LNCaP clone FGC (cell line): ENCODE results near the gene PIM1.

Experiments
- DNase-seq: peaks from one replicate; pipeline ENCODE4 v3.0.0-alpha.2; 2011; ENCODE audit warnings: low read depth
- H3K4me3 ChIP-seq: 2 replicates; pipeline ENCODE4 v1.5.1; 2011; ENCODE audit warnings: mild to moderate bottlenecking, low read depth, low read length, control low read depth
- TF ChIP-seq, protein P1 (sequence below): IDR thresholded peaks from 2 replicates; pipeline ENCODE4 v1.5.1; 2012; ENCODE audit warnings: mild to moderate bottlenecking; ENCODE audit not compliant: control insufficient read depth, insufficient read depth; ENCODE audit errors: extremely low read depth

PIM1 gene

DNA sequence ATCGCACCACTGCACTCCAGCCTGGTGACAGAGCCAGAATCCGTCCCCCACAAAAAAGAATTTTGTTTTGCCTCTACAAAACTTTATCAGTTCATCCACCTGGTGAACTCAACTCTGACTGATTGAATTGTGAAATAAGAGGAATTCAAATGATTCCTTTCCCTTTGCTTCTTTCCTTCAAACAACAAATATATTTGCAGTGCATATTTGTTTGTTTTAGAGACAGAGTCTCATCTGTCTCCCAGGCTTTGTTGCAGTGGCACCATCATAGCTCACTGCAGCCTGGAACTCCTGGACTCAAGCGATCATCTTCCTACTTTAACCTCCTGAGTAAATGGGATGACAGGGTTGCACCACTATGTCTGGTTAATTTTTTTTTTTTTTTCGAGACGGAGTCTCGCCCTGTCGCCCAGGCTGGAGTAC is 23.2 kb upstream of the PIM1 start:
- no peak for DNase-seq
- TF ChIP-seq, protein P1, sequence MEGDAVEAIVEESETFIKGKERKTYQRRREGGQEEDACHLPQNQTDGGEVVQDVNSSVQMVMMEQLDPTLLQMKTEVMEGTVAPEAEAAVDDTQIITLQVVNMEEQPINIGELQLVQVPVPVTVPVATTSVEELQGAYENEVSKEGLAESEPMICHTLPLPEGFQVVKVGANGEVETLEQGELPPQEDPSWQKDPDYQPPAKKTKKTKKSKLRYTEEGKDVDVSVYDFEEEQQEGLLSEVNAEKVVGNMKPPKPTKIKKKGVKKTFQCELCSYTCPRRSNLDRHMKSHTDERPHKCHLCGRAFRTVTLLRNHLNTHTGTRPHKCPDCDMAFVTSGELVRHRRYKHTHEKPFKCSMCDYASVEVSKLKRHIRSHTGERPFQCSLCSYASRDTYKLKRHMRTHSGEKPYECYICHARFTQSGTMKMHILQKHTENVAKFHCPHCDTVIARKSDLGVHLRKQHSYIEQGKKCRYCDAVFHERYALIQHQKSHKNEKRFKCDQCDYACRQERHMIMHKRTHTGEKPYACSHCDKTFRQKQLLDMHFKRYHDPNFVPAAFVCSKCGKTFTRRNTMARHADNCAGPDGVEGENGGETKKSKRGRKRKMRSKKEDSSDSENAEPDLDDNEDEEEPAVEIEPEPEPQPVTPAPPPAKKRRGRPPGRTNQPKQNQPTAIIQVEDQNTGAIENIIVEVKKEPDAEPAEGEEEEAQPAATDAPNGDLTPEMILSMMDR: no peak
- H3K4me3 ChIP-seq: no peak overlapping the region

DNA sequence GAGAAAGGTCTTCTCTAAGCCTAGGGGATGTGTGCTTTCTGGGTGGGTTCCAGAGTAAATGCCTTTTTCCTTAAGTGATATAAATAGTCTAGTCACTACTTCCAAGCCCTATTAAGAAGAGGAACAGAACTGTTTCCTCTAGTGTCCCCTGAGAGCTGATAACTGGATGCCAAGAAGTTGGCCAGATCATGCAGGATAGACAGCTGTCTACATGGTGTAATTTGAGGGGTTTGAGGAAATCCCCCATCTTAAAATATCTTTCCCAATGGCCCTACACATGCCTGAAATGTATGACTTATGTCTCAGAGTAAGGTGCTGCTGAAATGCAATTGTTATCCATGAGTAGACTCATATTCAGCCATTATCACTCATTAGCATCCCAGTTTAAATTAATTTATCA is 20.2 kb upstream of the PIM1 start:
- no peak overlapping the region for H3K4me3 ChIP-seq
- TF ChIP-seq, protein P1: no peak
- no peak for DNase-seq

DNA sequence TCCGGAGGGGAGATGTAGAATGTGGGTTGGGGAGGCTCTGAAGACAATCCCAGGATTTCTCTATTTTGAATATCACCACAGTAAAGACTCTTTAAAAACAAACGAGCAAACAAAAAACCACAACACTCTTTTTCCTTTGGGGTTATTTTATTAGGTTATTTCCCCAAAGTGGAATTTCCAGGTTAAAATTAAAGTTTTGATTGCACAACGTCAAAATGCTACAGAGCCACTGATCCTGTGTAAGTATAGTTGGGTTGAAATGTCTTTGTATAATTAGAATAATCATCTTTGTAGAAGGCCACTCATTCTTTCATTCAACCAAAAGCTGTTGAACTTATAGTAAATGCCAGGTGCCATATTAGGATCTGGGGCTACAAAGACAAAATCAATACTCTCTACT is 19.6 kb upstream of the PIM1 start:
- TF ChIP-seq, protein P1: no peak
- DNase-seq: no peak
- no peak overlapping the region for H3K4me3 ChIP-seq

DNA sequence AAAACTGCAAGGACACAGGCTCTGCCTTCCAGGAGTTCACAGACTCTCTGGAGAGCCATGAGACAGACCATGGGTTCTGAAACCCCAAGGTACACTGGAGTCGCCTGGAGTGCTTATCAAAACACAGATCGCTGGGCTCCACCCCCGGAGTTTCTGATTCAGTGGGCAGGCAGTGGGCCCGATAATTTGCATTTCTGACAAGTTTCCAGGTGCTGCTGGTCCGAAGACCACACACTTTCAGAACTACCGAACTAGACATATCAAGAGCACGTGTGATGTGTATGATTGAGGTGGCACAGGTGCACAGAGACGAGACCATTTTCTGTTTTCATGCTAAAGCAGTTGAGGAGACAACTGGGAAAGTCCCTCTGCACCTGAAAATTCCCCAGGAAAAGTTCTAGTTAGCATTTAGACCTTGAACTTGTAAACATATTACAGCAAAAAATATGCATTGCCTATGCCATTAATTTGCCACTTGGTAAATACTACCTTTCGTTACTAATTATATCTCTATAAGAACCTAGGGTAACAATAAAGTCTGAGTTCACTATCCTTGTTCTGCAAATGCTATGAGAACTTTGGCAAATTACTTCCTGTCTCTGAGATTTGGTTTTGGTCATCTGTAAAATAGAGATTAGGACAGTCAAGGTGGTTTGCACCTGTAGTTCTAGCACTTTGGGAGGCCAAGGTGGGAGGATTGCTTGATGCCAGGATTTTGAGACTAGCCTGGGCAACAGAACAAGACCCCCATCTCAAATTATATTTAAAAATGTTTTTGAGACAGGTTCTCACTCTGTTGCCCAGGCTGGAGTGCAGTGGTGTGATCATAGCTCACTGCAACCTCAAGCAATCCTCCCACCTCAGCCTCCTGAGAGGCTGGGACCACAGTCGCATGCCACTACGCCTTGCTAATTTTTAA is 14.3 kb upstream of the PIM1 start:
- no peak overlapping the region for H3K4me3 ChIP-seq
- no peak for DNase-seq
- TF ChIP-seq, protein P1: no peak

DNA sequence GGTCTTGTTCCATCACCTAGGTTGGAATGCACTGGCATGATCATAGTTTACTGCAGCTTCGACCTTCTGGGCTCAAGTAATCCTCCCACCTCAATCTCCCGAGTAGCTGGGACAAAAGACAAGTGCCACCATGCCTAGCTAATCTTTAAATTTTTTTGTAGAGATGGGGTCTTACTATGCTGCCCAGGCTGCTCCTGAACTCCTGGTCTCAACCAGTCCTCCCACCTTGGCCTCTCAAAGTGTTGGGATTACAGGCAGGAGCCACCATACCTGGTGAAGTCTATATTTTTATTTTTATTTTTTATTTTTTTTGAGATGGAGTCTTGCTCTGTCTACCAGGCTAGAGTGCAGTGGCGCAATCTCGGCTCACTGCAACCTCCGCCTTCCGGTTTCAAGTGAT is 11.4 kb upstream of the PIM1 start:
- H3K4me3 ChIP-seq: no peak overlapping the region
- DNase-seq: no peak
- TF ChIP-seq, protein P1: no peak

DNA sequence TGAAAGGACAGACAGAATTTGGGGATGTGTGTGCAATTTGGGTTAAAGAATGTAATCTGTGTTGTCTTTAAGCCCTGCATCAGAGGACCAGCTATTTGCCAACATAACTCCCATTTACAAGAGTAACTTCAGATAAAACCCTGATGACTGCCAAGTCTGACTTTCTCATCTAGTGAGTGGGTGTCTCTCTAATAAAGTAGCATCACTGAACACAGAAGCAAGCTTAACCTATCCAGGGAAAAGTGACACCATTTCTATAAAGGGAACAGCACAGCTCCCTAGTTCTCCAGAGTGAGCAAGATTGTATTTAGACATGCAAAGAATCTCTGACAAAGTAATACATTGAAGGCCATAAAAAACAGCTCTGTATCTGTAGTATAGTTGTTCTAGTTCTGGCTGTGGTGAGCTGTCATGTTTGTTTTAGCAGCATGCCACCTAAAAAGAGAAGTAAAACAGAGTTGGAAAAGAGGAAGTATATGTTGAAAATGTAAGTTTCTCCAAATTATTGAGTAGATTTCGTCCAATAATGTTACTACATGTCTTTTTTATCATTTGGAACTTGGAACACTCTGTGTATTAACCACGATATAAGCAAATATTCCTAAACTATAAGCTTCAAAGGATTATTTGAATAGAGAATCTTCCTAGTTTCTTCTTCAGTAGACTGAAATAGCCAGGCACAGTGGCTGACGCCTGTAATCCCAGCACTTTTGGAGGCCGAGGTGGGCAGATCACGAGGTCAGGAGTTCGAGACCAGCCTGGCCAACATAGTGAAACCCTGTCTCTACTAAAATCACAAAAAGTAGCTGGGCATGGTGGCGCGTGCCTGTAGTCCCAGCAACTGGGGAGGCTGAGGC is 8.8 kb upstream of the PIM1 start:
- TF ChIP-seq, protein P1: no peak
- no peak overlapping the region for H3K4me3 ChIP-seq
- peak; percentile 44 for DNase-seq
